Lower leg skin (tissue), 3 donors: ENCODE results near the gene PLPP4.

Source experiments
- CTCF ChIP-seq, 3 donors: fragments of 450-650 bp; IDR thresholded peaks; one replicate each; pipeline ENCODE4 v1.5.1; 2016; ENCODE audit warnings: antibody characterized with exemption in 3 of 3, mild to moderate bottlenecking in 3 of 3, moderate library complexity in 2 of 3
- POLR2A ChIP-seq, 2 donors: fragments of 450-650 bp; IDR thresholded peaks; one replicate each; pipeline ENCODE4 v1.6.1; 2016 to 2017; ENCODE audit warnings: antibody characterized with exemption in 2 of 2, mild to moderate bottlenecking in 1 of 2, moderate library complexity in 1 of 2

- TF ChIP-seq CTCF (IDR thresholded peaks at IDR 0.05) (no peak), POLR2A (IDR thresholded peaks at IDR 0.05) (no peak)
Observed at GRCh38 chr10:120573355-120573754, 116.3 kb downstream of the PLPP4 start.
